Measurements from ENCODE around the gene NRXN3.
"Not testable (repeated sequence)": the region's sequence is repeated elsewhere in the genome, so short reads cannot be mapped to it uniquely, and the experiment has no call there.

DNA sequence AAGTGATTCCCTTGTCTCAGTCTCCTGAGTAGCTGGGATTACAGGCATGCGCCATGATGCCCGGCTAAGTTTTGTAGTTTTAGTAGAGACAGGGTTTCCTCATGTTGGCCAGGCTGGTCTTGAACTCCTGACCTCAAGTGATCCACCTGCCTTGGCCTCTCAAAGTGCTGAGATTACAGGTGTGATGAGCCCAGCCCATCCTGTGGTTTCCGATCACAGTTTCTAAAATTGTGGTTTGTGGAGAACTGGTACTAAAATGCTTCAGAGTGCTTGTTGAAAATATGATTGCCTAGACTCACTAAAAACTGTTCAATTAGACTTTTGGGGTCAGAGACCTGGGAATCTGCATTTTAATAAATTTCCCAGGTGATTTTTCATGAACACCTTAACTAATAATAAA, 267.3 kb downstream of the NRXN3 start:
- TF ChIP-seq EZH2 (IDR thresholded peaks at IDR 0.05; ENCODE audit: borderline replicate concordance, insufficient read depth, low read length, poor library complexity, severe bottlenecking); POLR2AphosphoS5 (IDR thresholded peaks at IDR 0.05); CTCF (IDR thresholded peaks at IDR 0.05; ENCODE audit: poor library complexity, severe bottlenecking); TAF1 (IDR thresholded peaks at IDR 0.05; ENCODE audit: low read depth); SMC3 (conservative IDR thresholded peaks at IDR 0.05; ENCODE audit: poor library complexity); EP300 (conservative IDR thresholded peaks at IDR 0.05; ENCODE audit: poor library complexity, severe bottlenecking); RAD21 (conservative IDR thresholded peaks at IDR 0.05): not testable (repeated sequence)
- TF ChIP-seq, protein P1, sequence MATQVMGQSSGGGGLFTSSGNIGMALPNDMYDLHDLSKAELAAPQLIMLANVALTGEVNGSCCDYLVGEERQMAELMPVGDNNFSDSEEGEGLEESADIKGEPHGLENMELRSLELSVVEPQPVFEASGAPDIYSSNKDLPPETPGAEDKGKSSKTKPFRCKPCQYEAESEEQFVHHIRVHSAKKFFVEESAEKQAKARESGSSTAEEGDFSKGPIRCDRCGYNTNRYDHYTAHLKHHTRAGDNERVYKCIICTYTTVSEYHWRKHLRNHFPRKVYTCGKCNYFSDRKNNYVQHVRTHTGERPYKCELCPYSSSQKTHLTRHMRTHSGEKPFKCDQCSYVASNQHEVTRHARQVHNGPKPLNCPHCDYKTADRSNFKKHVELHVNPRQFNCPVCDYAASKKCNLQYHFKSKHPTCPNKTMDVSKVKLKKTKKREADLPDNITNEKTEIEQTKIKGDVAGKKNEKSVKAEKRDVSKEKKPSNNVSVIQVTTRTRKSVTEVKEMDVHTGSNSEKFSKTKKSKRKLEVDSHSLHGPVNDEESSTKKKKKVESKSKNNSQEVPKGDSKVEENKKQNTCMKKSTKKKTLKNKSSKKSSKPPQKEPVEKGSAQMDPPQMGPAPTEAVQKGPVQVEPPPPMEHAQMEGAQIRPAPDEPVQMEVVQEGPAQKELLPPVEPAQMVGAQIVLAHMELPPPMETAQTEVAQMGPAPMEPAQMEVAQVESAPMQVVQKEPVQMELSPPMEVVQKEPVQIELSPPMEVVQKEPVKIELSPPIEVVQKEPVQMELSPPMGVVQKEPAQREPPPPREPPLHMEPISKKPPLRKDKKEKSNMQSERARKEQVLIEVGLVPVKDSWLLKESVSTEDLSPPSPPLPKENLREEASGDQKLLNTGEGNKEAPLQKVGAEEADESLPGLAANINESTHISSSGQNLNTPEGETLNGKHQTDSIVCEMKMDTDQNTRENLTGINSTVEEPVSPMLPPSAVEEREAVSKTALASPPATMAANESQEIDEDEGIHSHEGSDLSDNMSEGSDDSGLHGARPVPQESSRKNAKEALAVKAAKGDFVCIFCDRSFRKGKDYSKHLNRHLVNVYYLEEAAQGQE (IDR thresholded peaks at IDR 0.05; ENCODE audit: borderline replicate concordance), result not testable (repeated sequence)
